Stimulated activated effector memory CD8-positive, alpha-beta T cell treated with anti-CD3 and anti-CD28 coated beads, Interleukin-12 subunit alpha, Interleukin-12 subunit beta, amount 100 ng/mL, for 72 hours (primary cell): ENCODE results near the gene GADD45G.

Experiments used
- ATAC-seq: fragments of 150-1000 bp; cut with Tn5 transposase; 2 replicates; pipeline ENCODE4 v1.10.0; 2021
- DNase-seq, 2 donors: peaks; one replicate each; pipeline ENCODE4 v3.0.0; 2021 to 2022; ENCODE audit warnings: low spot score in 2 of 2
- H3K27ac Mint-ChIP-seq: one replicate; pipeline ENCODE4 v1.8.0; 2022; ENCODE audit warnings: mild to moderate bottlenecking, mixed read lengths
- H3K36me3 Mint-ChIP-seq: one replicate; pipeline ENCODE4 v1.8.0; 2022; ENCODE audit warnings: mild to moderate bottlenecking, mixed read lengths
- H3K4me1 Mint-ChIP-seq: one replicate; pipeline ENCODE4 v1.8.0; 2022; ENCODE audit warnings: mixed read lengths
- H3K4me3 Mint-ChIP-seq: one replicate; pipeline ENCODE4 v1.8.0; 2022; ENCODE audit warnings: mild to moderate bottlenecking, mixed read lengths
- H3K9me3 Mint-ChIP-seq: one replicate; pipeline ENCODE4 v1.8.0; 2022; ENCODE audit warnings: mixed read lengths

The GADD45G gene

DNA sequence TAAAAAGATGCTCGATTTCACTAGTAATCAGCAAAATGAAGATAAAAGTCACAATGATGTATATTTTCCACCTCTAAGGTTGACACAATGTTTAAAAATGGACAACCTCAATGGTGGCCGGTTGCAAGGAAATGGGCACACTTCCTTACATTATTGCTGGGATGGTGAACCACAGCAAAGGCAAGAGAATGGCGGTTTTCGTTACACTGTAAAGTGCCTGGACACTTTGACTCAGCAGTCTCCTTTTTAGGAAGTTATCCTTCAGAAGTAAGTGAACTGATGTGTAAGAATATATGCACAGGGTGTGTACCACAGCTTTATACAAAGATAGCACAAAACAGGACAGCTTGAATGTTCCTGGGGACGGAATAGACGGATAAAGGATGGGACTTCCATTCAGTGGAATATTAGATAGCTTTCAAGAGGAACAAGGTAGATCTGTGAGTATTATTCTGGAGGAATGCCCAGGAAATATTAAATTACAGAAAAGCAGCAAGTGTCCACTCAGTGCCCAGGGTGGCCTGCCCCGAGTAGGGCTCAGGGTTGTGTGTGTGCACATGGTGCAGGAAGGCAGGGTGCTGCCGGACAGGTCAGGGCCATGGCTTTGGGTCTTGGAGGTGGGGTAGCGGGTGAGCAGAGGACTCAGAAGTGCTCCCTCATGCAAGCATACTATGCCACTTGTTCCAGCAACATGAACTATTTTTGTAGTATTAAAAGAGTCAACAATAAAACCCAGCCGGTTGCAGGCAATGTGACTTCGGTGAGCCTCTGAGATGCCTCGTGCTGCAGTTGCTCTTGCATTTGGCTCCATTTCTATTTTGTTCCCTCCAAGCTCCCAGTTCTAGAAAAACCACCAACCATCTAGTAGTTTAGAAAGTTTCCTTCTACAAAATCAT is 24.5 kb downstream of the GADD45G start:
- H3K36me3 Mint-ChIP-seq, result no peaks in the 10 kb centered on the region
- no peaks in the 10 kb centered on the region for H3K4me1 Mint-ChIP-seq
- H3K9me3 Mint-ChIP-seq, result no peaks in the 10 kb centered on the region
- no peak for ATAC-seq
- H3K4me3 Mint-ChIP-seq, result no peak overlapping the region
- H3K27ac Mint-ChIP-seq, result no peak overlapping the region
- DNase-seq, result no peak

DNA sequence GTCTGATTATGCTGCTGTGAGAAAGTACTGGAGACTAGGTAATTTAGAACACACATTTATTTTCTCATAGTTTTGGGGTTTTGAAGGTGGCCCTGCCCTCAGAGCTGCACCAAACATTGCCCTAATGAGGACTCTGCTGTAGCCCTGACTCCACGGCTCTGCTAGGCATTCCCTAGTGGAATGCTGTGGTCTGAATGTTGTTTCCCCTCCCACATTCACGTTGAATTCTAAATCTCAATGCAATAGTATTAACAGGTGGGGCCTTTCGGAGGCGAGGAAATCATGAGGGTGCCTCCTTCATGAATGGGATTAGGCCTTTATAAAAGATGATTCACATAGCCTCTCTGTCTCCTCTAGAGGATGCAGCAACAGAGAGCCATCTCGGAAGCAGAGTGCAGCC is 25.7 kb downstream of the GADD45G start:
- H3K9me3 Mint-ChIP-seq, result no peaks in the 10 kb centered on the region
- H3K4me3 Mint-ChIP-seq, result no peak overlapping the region
- no peak overlapping the region for H3K27ac Mint-ChIP-seq
- ATAC-seq (no peak), DNase-seq (no peak)
- H3K4me1 Mint-ChIP-seq, result no peaks in the 10 kb centered on the region
- H3K36me3 Mint-ChIP-seq, result no peaks in the 10 kb centered on the region

GRCh38 chr9:89631384-89631783 is 26.6 kb downstream of the GADD45G start:
- Mint-ChIP-seq H3K4me3 (no peak overlapping the region), H3K9me3 (no peaks in the 10 kb centered on the region), H3K27ac (no peak overlapping the region), H3K36me3 (no peaks in the 10 kb centered on the region), H3K4me1 (no peaks in the 10 kb centered on the region)
- DNase-seq (no peak), ATAC-seq (no peak)

- ATAC-seq (no peak), DNase-seq (no peak)
- no peaks in the 10 kb centered on the region for H3K9me3 Mint-ChIP-seq
- H3K27ac Mint-ChIP-seq, result no peak overlapping the region
- H3K4me3 Mint-ChIP-seq, result no peak overlapping the region
- no peaks in the 10 kb centered on the region for H3K36me3 Mint-ChIP-seq
- H3K4me1 Mint-ChIP-seq, result no peaks in the 10 kb centered on the region
Observed at GRCh38 chr9:89632192-89632733, 27.5 kb downstream of the GADD45G start.

DNA sequence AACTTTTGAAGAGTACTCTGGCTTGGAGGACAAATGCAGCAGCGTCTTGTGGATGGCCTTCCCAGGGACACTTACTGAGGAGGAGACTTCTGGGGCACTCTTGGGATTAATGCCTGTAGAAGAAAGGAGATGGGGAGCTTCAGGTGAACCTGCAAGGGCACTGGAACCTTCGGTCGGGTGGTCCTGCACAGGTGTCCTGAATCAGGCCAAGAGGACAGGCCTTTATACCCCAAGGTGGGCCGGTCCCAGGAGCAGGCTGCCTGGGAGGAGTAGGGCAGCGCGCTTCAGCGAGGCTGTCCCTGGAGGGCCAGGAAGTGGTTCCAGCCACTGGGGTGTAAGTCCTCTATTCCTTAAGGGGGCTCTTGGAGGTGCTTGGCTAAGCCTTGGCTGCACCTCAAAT is 27.9 kb downstream of the GADD45G start:
- H3K4me1 Mint-ChIP-seq, result no peaks in the 10 kb centered on the region
- no peak overlapping the region for H3K4me3 Mint-ChIP-seq
- H3K9me3 Mint-ChIP-seq, result no peaks in the 10 kb centered on the region
- ATAC-seq, result no peak
- H3K36me3 Mint-ChIP-seq, result no peaks in the 10 kb centered on the region
- H3K27ac Mint-ChIP-seq, result no peak overlapping the region
- DNase-seq, result no peak

GRCh38 chr9:89633404-89633803 is 28.6 kb downstream of the GADD45G start:
- no peak overlapping the region for H3K4me3 Mint-ChIP-seq
- H3K4me1 Mint-ChIP-seq, result no peaks in the 10 kb centered on the region
- no peaks in the 10 kb centered on the region for H3K9me3 Mint-ChIP-seq
- no peak overlapping the region for H3K27ac Mint-ChIP-seq
- ATAC-seq, result no peak
- H3K36me3 Mint-ChIP-seq, result no peaks in the 10 kb centered on the region
- DNase-seq, result no peak

DNA sequence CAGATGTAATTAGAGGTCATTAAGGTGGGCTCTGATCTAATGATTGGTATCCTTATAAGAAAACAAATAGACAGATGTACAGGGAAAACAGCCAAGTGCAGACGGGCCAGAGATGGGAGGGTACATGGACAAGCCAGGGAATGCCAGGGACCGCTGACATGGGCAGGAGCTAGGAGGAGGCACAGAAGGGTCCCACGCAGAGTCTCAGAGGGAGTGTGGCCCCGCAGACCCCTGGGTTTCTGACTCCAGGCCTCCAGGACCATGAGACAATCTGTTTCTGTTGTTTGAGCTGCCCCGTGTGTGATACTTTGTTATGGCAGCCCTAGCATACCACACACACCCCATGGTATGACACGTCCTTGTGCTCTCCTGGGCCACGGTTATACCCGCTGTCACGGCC is 29.1 kb downstream of the GADD45G start:
- Mint-ChIP-seq H3K9me3 (no peaks in the 10 kb centered on the region), H3K27ac (no peak overlapping the region), H3K4me1 (no peaks in the 10 kb centered on the region), H3K4me3 (no peak overlapping the region), H3K36me3 (no peaks in the 10 kb centered on the region)
- DNase-seq (no peak), ATAC-seq (no peak)

DNA sequence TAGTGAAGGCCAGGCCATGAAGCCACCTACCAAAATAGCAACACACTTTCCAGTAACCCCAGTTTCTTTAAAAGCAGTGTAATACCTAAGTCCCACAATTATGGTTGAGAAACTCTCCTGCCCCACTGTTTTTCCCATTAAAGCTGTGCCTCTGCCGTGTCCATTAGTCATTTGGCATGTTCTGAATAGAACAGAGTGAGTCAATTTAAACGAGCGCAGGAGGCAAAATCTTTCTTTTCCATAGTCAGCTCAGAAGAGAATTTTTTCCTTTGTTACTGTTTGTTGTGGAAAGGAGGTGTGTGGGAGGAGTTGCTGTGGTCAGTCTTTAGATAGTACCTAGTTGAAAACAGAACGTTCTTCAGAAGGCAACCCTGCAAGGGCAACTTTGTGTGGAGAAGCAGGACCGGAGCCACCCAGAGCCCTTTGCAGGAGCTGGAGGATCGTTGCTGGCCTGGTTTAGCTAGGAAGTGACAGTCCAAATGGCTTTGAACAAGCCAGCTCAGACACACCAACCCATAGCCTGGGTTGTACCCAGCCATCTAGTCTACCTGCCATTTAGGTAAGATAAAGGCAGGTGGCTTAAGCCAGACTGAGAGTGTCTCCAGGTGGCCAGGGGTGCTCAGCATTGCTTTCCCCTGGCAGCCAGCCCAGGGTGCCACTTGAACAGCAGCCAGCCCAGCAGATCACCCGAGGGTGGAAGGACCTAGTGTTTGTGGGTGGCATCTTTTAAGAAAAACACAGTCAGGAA is 30.4 kb downstream of the GADD45G start:
- ATAC-seq, result no peak
- Mint-ChIP-seq H3K9me3 (no peaks in the 10 kb centered on the region), H3K4me3 (no peak overlapping the region), H3K27ac (no peak overlapping the region), H3K4me1 (no peaks in the 10 kb centered on the region), H3K36me3 (no peaks in the 10 kb centered on the region)
- DNase-seq, result no peak

GRCh38 chr9:89635816-89636215 is 31.0 kb downstream of the GADD45G start:
- Mint-ChIP-seq H3K9me3 (no peaks in the 10 kb centered on the region), H3K4me1 (no peaks in the 10 kb centered on the region), H3K27ac (no peak overlapping the region), H3K4me3 (no peak overlapping the region), H3K36me3 (no peaks in the 10 kb centered on the region)
- no peak for DNase-seq
- no peak for ATAC-seq

DNA sequence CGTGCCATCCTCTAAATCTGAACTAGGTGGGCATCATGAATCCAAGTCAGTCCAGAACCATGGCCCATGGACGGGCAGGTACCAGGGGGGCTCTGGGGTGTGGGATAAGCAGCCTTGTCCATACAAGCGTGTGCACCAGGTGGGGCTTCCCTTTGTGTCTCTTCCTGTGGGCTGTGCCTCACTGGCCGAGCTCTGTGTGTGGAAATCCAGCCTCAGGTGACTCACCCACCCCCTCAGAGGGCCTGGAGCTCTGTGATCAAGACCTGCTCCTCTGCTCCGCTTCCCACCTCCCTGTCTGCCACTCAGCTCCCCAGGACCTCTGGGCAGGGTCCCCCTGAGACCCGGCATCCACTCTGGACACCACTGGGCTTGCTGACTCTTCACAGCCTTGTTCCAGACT is 33.0 kb downstream of the GADD45G start:
- H3K9me3 Mint-ChIP-seq, result no peaks in the 10 kb centered on the region
- ATAC-seq, result no peak
- H3K36me3 Mint-ChIP-seq, result no peaks in the 10 kb centered on the region
- H3K4me3 Mint-ChIP-seq, result no peak overlapping the region
- no peaks in the 10 kb centered on the region for H3K4me1 Mint-ChIP-seq
- no peak overlapping the region for H3K27ac Mint-ChIP-seq
- no peak for DNase-seq

- ATAC-seq (no peak), DNase-seq (no peak)
- Mint-ChIP-seq H3K36me3 (no peaks in the 10 kb centered on the region), H3K9me3 (no peaks in the 10 kb centered on the region), H3K4me3 (no peak overlapping the region), H3K27ac (peak overlapping the region; percentile 45), H3K4me1 (no peaks in the 10 kb centered on the region)
Observed at GRCh38 chr9:89638359-89638758, 33.5 kb downstream of the GADD45G start.

- Mint-ChIP-seq H3K4me3 (no peak overlapping the region), H3K9me3 (no peaks in the 10 kb centered on the region), H3K36me3 (no peaks in the 10 kb centered on the region), H3K27ac (peak overlapping the region; percentile 45), H3K4me1 (no peaks in the 10 kb centered on the region)
- ATAC-seq (no peak), DNase-seq (no peak)
Observed at GRCh38 chr9:89638893-89639292, 34.1 kb downstream of the GADD45G start.

DNA sequence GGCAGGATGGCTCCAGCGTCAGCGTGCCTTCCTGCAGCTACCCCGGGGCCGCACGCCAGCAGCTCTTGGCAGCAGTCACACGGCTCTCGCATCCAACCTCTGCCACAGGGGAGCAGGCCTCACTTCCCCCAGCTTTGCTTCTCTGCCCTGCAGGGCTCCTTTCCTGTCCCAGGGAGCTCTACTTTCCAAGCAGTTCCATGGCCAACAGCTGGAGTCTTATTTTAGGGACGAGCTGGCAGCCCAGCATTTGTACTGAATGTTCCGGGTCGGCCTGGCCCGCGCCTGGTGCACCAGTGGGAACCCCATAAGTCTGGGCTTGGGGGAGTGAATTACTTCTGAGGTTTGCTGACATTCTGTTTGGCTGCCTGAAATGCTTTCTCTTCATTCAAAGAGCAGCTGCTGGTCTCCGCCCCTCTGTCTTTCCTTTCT is 34.6 kb downstream of the GADD45G start:
- H3K4me1 Mint-ChIP-seq, result no peaks in the 10 kb centered on the region
- no peaks in the 10 kb centered on the region for H3K9me3 Mint-ChIP-seq
- no peak overlapping the region for H3K4me3 Mint-ChIP-seq
- no peak for DNase-seq
- H3K36me3 Mint-ChIP-seq, result no peaks in the 10 kb centered on the region
- ATAC-seq, result no peak
- no peak overlapping the region for H3K27ac Mint-ChIP-seq

GRCh38 chr9:89639961-89640360 is 35.1 kb downstream of the GADD45G start:
- H3K4me3 Mint-ChIP-seq, result no peak overlapping the region
- H3K27ac Mint-ChIP-seq, result no peak overlapping the region
- H3K4me1 Mint-ChIP-seq, result no peaks in the 10 kb centered on the region
- no peaks in the 10 kb centered on the region for H3K9me3 Mint-ChIP-seq
- ATAC-seq, result no peak
- DNase-seq, result no peak
- H3K36me3 Mint-ChIP-seq, result no peaks in the 10 kb centered on the region

- Mint-ChIP-seq H3K9me3 (no peaks in the 10 kb centered on the region), H3K36me3 (no peaks in the 10 kb centered on the region), H3K4me1 (no peaks in the 10 kb centered on the region), H3K27ac (peak overlapping the region; percentile 63), H3K4me3 (no peak overlapping the region)
- no peak for DNase-seq
- no peak for ATAC-seq
Observed at GRCh38 chr9:89640361-89640760, 35.5 kb downstream of the GADD45G start.

DNA sequence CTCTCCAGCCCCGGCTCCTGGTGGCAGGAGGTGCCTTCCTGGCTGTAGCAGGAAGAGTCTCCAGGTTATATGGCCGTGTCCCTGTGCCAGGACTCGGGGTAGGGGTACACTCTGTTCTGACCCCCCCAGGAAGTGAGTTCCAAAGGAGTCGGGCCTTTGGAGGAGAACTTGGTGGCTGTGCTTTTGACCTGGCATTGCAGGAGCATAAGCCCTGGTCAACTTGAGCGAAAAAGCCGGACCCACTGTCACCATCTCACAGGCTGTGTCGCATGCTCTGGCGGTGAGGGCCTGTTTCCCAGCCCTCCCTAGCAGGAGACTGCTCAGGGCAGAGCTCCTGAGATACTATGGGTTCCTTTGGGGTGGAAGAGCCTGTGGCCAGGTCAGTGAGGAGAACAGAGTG is 36.0 kb downstream of the GADD45G start:
- no peaks in the 10 kb centered on the region for H3K4me1 Mint-ChIP-seq
- DNase-seq, result no peak
- no peak overlapping the region for H3K4me3 Mint-ChIP-seq
- no peaks in the 10 kb centered on the region for H3K36me3 Mint-ChIP-seq
- H3K9me3 Mint-ChIP-seq, result no peaks in the 10 kb centered on the region
- ATAC-seq, result no peak
- H3K27ac Mint-ChIP-seq, result peak overlapping the region; percentile 63
